Measurements from ENCODE around the gene CLDN15. TPM values are rescaled to one million over a fixed set of nuclear protein-coding genes. Genes with fewer than 3 reads are reported as not detected.
"Not testable (repeated sequence)": the region's sequence is repeated elsewhere in the genome, so short reads cannot be mapped to it uniquely, and the experiment has no call there.

The CLDN15 gene
- total RNA-seq, 1 donor from 2014 or later = 2.1 TPM

DNA sequence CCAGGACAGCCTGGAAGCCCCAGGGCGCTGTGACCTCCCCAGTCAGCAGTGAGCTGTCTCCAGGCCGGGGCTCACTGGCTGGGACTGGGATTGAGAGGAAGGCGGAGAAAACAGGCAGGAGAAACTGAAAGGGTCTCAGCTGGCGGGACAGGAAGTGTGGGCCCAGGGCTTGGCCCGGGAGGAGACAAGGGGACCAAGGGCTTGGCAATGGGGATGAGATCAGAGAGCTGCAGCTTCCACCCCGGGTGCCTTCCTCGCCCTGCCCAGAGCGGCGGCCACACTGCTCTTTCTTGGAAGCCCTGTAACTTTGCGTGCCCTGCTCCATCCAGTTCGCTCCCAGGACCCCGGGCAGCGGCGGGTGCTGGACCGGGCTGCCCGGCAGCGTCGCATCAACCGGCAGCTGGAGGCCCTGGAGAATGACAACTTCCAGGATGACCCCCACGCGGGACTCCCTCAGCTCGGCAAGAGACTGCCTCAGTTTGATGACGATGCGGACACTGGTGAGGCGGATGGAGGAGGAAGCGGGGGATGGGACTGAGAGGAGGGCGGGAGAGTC, 15.2 kb downstream of the CLDN15 start:
- no peak for DNase-seq (ENCODE audit: low read depth in 2 of 2)

DNA sequence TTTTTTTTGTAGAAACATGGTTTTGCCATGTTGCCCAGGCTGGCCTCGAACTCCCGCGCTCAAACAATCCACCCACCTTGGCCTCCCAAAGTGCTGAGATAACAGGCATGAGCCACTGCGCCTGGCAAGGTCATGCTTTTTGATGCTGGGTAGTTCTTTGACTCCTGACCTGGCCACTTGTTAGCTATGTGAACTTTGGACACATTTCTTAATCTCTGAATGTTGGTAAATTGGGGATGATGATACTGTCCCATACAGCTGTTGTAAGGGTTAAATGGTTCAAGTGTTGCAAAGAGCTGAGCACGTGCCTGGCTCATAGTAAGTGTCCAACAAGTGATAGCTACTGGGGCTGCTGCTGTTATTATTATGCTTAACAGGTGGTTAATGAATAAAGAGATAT, 17.3 kb downstream of the CLDN15 start:
- no peak for DNase-seq (ENCODE audit: low read depth in 2 of 2)

DNA sequence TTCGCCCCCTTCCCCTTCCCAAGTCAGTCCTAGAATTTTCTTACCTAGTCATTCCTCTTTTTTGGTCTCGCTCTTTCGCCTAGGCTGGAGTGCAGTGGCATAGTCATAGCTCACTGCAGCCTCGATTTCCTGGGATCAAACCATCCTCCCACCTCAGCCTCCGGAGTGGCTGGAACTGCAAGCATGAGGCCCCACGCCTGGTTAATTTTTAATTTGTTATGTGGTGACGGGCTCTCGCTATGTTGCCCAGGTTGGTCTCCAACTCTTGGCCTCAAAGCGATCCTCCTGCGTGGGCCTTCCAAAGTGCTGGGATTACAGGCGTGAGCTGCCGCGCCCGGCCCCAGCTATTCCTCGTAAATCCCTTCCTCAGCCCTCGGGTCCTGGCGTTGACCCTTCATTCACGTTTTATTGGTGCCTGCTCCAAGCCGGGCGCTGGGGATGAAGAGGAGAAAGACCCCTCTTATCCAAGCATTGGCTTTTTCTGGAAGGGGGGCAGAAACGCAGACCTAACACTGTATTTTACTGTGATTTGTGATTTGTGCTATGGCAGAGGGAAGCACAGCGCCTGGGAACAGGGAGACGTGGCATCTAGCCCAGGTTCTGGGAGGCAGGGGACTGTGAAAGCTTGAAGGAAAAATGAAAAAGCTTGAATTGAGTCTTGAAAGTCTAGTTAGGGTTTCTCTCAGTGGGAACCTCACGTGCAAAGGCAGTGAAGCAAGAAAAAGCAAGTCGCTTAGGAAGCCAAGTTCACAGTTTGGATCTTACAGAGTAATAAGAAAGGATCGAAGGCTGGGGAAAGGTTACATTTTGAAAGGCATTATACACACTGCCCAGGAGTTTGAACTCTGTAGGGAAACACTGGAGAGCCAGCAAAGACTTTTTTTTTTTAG, 19.1 kb downstream of the CLDN15 start:
- DNase-seq (ENCODE audit: low read depth in 2 of 2) = no peak

DNA sequence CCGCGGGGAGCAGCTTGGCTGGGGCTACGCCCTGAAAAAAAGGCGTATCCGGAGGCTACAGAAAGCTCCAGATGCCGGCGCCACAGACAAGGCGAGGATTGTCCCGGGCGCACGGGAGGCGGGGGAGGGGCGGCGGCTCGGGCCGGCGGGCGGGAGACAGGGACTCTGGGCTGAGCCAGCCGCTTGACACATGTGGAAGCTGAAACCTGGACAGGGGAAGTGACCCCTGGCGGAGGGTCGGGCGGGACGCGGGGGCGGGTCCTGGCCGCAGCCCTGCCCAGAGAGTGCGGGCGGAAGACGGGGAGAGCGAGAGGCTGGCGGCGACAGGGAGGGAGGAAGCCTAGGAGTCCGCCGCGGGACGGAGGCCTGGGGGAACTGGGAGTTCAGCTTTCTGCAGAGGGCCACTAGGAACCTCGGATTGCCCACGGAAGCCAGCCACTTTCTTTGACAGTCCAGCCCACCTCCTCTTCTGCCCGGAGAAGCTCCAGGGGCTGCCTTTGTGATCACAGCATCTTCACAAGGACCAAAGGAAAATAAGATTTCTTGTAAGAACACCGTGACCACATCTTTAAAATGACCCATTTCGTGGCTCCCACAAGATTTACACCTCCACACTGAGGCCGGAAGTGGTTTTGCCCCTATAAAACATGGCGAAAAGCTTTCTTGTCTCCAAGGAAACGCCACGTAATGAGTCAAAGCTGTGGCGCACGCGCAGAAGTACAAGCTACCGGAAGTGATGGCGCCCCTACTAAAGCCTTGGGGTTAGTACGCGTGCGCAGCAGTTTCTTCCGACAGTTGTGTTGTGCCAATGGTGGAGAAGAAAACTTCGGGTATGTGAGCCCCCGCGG, 20.0 kb downstream of the CLDN15 start, which contains the start of the genes PLOD3 and ZNHIT1:
Gene PLOD3 (minus strand): TSS at position 194 of the 848 bp plus-strand sequence. CDS start 307 bp downstream, outside the sequence.
Gene ZNHIT1 (plus strand): TSS at position 778 of the 848 bp plus-strand sequence. CDS start 31 bp downstream, at position 809.
- DNase-seq (ENCODE audit: low read depth in 2 of 2) = peak; percentile 95 to 98

DNA sequence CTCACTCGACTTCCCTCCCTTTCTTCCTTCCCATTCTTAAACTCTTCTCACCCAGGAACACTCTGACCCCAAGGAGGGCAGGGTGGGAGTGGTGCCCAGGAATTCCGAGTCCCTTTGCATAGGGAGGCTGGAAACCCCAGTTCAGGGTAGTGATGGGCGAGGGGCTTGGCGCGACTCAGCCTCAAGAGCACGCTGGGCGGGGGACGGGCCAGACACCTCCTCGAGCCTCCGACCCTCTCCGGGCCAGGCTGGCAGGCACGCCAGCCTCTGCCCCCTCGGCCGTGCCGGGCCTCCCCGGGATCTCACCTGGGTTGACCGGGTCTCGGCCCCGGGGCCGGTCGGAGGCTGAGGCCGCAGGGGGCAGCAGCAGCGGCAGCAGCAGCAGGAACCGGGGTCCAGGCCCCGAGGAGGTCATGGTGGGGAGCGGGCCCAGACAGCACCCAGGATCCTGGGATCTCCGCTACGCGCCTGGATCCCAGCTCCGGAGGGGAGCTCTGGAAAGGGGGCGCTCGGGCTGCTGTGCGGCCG, 20.7 kb downstream of the CLDN15 start:
- no peak for DNase-seq (ENCODE audit: low read depth in 2 of 2)

DNA sequence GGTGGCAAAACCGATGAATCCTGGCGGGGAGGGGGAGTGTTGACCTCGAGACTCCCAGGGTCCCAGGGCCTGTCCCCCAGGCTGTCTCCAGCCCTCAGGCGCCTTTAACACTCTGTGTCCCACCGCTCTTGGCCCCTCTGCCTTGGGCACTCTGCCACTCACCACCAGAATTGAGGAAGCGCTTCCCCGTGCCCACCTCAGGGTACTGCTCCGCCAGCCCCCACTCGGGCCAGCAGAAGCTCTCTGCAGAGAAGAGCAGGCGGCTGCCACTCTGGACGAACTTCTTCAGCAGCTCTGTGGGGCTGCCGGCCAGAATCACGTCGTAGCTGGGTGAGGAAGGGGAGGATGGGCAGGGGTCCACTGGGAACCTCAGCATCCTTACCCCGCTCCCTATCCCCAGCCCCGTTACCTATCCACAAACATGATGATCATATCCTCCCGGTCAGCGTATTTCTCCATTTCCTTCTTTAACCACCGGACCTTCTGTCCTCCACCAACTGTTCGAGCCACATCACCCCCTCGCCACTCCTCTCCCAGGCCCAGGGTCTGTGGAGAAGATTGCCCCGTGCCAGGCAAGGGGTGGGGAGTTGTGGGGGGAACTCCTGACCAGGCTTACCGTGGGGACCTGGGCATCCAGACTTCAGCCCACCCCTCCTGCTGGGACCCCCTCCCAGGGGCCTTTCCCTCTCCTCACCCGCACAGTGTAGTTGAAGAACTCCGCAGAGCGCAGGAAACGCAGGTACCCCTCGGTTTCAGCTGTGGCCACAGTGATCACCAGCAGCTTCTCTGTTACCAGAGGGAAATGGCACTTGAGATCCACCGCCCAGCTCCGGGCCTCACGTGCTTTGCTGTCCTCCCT, 21.4 kb downstream of the CLDN15 start:
- no peak for DNase-seq (ENCODE audit: low read depth in 2 of 2)

DNA sequence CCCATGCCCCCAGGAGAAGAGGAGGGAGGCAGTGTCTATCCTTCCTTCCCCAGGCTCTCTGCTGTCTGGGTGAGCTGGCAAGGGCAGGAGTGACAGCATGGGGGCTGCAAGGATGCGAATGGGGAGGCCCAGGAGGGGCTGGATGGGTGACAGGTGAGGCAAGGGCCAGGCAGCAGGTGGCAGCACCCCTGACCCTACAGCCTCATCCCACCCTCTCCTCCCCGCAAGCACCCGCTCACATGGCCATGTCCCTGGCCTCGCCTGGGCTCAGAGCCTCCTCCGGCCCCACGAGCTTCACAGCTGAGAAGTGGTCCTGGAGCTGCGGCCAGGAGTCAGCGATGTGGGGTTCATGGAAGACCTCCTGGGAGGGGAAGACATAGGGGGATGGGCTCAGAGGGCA, 25.6 kb downstream of the CLDN15 start:
- DNase-seq (ENCODE audit: low read depth in 2 of 2) = no peak

DNA sequence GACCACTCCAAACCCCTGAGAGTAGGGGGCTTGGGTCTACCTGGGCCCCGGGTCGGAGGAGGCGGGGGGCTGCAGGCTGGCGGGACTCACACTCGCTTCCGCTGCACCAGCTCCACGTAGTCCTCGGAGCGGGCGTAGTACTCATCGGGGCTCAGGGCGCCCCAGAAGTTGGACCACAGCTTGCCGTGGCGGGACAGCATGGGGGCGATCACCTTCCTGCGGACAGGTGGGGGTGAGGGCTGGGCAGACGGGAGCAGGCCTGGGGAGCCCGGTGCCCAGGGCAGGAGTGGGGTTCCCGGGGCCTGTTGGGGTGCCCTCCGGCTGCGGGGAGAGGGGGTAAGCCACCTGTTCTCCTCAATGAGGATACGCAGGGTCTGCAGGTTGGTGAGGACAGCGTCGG, 26.1 kb downstream of the CLDN15 start:
- no peak for DNase-seq (ENCODE audit: low read depth in 2 of 2)

DNA sequence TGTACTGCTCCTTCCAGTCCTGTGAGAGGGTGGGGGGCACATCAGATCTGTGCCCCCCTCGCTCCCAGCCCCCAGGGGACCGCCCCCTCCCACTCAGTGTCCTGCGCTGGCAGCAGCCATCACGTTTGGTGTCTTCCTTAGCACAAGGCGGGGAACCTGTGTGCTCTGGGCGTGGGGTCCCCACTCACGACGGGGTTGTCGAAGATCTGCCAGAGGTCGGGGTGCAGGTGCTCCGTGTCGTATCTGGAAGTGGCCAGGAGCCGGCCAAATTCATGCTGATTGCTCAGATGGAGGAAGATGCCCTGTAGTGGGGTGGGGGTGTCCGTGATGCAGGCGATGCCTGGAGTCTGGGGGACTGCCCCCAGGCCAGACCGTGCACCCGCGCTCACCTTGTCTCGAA, 27.5 kb downstream of the CLDN15 start:
- DNase-seq (ENCODE audit: low read depth in 2 of 2) = no peak

DNA sequence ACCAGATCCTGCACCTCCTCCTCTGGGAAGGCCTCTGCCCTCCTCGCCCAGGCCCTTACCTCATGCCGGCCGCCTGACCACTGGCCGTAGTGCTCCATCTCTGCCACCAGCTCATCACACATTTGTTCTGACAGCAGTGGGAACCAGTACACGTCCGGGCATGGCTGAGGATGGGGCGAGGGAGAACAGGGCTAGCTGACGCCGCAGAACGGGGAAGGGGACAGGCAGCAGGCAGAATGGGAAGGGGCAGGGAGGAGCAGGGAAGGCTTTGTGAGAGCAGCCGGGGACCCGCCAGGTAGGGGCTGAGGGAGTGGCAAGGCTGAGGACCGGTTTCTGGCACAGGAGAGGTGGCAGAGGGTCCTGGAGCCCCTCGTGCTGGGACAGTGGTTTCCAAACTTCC, 28.8 kb downstream of the CLDN15 start:
- DNase-seq (ENCODE audit: low read depth in 2 of 2) = no peak

DNA sequence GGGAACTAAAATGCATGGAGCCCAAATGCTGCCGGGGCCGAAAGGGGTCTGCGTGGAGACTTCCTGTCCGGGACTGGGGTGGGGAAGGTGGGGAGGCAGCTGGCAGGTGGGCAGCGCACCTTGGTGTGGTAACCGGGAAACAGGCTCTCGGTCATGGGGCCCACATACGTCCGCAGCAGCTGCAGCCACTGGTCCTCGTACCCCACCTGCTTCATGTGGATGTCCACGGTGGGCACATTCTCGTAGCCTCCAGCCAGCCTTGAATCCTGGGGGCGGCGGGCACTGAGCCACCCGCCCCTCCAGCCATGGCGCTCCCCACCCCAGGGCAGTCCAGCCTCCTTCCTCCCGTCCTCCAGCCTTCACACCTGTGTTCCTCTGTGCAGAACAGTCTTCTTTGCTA, 30.1 kb downstream of the CLDN15 start:
- no peak for DNase-seq (ENCODE audit: low read depth in 2 of 2)

DNA sequence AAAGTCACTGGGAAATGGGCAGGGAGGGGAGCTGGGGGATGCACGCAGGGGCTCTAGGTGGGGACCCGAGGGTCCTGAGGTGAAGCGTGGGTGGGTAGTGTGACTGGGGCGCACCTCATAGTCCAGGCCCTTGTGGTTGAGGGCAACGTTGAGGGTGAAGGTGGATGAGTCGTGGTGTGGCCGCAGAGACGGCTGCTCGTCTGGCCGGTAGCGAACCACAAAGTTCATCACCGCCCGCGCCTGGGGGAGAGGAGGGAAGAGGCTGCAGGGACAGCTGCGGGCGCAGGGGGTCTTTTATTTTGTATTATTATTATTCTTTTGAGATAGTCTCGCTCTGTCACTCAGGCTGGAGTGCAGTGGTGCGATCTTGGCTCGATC, 30.9 kb downstream of the CLDN15 start:
- no peak for DNase-seq (ENCODE audit: low read depth in 2 of 2)

DNA sequence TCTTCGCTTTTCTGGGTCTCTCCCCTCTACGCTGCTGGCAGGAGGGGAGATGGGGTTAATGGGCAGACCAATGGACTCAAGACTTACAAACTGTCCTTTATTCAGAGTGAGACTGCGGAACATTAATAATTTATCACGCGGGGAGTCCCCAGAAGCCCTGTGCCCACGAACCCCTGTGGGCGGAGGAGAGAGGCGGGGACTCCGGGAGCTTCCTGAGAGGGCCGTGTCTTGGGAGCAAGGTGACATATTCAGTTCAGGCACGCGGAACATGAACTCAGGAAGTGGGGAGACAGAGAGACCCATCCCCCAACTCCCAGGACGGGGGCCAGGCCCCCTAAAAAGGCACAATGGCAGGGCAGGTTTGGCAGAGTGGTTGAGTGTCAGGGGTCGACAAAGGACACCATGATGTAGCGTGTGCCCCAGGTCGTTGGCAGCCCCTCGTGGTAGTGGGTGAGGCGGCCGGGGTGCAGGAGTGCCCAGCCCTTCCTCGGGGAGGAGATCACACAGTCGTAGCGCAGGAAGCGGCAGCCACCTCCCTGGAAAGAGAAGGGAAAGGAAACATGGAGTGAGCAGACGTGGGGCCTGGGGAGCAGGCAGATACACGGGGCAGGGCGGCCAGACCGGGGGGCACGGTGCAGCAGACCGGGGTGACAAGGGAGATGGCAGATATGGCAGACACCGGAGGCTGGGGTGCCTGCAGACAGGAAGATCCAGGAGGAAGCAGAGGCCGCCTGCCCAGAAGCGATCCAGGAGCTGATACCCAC, 31.5 kb downstream of the CLDN15 start:
- DNase-seq (ENCODE audit: low read depth in 2 of 2) = no peak

DNA sequence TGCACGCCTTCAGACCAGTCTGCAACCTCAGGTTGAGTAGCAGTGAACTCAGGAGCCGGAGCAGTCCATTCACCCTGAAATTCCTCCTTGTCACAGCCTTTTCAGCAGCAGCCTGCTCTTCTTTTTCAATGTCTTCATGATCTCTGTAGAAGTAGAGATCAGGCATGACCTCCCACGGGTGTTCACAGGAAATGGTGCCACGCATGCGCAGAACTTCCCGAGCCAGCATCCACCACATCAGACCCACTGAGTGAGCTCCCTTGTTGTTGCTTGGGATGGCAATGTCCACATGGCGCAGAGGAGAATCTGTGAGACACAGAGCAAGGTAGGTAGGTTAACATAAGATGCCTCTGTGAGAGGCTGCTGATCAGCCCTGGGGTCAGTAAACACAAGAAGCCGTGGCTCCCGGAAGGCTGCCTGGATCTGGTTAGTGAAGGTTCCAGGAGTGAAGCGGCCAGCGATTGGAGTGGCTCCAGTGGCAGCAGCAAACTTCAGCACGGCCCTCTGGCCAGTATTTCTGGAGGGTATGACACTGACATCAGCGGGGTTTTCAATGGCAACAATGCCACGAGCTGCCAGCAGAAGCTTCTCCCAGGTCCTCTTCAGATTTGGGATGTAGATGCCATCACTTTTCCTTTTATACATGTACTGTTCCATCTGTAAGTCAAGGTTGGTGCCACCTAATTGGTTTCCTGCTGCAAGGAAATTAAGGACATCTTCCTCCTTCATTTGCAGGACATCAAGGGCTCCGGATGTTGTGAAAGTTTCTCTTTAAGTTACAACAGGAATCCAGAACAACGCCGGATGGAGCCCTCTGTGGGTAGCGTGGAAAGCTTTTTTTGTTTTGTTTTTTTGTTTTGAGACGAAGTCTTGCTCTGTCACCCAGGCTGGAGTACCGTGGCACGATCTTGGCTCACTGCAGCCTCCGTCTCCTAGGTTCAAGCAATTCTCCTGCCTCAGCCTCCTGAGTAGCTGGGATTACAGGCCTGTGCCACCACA, 33.6 kb downstream of the CLDN15 start:
- DNase-seq (ENCODE audit: low read depth in 2 of 2) = not testable (repeated sequence)

DNA sequence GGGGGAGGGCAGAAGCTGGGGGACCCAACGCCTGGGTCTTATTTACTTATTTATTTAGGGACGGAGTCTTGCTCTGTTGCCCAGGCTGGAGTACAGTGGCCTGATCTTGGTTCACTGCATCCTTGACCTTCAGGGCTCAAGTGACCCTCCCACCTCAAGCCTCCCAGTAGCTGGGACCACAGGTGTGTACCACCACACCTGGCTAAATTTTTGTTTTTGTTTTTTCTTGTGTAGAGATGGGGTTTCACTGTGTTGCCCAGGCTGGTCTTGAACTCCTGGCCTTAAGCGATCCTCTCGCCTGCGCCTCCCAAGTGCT, 35.0 kb downstream of the CLDN15 start:
- DNase-seq (ENCODE audit: low read depth in 2 of 2) = no peak

DNA sequence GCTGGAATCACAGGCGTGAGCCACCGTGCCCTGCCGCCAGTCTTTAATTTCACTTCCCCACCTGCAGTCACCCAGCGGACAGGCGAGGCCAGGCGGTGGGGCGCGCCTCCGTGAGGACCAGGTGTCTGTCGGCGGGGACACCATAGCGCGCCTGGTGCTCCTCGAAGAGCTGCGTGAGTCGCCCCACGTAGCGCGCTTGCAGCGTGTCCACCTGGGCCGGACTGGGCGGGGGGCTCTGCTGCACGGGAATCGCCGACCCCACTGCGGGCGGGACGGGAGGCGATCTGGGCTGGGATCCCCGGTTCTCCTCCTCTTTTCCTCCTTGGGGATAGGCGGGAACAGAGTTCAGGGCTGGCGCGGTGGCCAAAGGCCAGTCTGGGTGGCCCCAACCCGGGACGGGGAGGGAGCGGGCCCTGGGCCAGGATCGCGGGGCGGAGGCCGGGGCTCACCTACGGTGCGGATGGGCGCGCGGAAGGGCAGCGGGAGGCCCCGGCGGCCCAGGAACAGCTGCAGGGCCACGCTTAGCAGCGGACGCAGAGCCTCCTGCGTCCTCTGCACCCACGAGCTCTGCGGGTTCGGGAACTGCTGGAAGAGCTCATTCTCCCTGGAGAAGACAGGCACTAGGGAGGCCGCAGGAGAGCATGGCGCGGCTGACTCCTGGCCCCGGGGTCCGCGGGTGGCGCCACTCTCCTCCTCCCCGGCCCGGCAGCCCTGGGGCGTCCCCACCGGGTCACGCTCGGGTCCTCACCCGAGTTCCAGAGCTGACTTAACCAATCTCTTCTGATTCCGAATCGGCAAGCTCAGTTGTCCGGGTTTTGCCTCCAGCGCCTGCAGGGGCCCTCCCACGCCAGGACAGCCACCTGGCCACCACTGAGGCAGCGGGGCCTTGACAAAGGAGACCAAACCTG, 35.7 kb downstream of the CLDN15 start:
- no peak for DNase-seq (ENCODE audit: low read depth in 2 of 2)

DNA sequence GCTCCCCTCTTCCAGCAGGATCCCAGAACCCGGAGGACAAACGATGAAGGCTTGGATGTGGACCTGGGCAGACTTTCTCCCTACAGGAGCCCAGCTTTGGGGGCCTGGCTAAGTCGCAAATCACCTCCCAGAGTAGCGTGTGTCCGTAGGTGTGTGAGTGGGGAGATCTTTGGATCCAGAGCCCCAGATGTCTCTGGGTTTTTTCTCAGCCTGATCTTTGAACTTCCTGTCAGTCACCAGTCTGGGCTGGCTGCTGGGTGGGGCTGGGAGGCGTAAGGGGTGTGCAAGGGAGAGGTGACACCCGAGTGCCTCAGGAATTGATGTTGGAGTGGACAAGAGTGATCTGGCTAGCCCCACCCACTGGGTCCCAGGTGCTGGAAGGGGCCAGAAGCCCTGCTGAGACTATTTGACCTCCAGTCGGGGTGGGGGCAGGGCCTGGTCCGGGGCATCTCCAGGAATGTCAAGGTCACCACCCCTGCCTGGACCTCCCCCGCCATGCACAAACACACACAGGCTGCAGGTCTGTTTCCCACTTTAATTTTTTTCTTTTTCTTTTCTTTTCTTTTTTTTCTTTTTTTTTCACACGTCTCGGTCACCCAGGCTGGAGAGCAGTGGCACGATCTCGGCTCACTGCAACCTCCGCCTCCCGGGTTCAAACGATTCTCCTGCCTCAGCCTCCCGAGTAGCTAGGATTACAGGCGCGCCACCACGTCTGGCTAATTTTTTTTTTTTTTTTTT, 36.6 kb downstream of the CLDN15 start, which contains the start of gene MOGAT3:
Gene MOGAT3 (minus strand): TSS at position 175 of the 738 bp plus-strand sequence. CDS start 182 bp downstream, outside the sequence.
- DNase-seq (ENCODE audit: low read depth in 2 of 2) = no peak
